ENCODE data around the gene PPFIA1.

- no peak for TF ChIP-seq CTCF (IDR thresholded peaks at IDR 0.05)
- TF ChIP-seq POLR2A (IDR thresholded peaks at IDR 0.05): no peak
- TF ChIP-seq POLR2AphosphoS5 (IDR thresholded peaks at IDR 0.05): no peak
- no peak for TF ChIP-seq EP300 (IDR thresholded peaks at IDR 0.05)
Measured at GRCh38 chr11:70433526-70433925, 163.0 kb downstream of the PPFIA1 start.

All from upper lobe of left lung (tissue), 4 donors.